Measurements from ENCODE around the gene FAM209A.

The FAM209A gene

DNA sequence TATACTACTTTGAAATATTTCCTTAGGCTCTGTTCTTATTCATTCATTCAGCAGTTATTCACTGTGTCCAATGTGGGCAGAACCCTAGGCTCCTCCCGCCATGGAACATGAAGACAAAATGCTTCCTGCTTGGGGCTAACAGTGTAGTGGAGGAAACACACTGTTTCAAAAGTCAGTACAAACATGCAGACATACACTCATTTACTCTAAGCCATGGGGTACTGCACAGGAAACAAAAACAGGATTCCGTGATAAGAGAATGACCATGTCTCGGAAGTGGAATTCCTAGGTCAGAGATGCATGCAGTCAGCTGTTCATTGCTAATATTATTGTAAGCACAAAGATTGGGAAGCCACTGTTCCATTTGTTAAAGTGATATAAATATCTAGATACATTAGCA lies 18.4 kb upstream of the FAM209A start:
- H3K4me3 ChIP-seq (ENCODE audit: low read length): no peak overlapping the region
- H3K27ac ChIP-seq (ENCODE audit: low read length): no peak overlapping the region
- H3K9ac ChIP-seq (ENCODE audit: low read length): no peak overlapping the region
- H3K4me2 ChIP-seq (ENCODE audit: low read depth, low read length): no peak overlapping the region
- TF ChIP-seq EZH2 (optimal IDR thresholded peaks at IDR 0.05; ENCODE audit: low read depth, low read length): no peak
- TF ChIP-seq EZH2phosphoT487 (IDR thresholded peaks at IDR 0.05; ENCODE audit: low read length): no peak
- TF ChIP-seq, protein P1, sequence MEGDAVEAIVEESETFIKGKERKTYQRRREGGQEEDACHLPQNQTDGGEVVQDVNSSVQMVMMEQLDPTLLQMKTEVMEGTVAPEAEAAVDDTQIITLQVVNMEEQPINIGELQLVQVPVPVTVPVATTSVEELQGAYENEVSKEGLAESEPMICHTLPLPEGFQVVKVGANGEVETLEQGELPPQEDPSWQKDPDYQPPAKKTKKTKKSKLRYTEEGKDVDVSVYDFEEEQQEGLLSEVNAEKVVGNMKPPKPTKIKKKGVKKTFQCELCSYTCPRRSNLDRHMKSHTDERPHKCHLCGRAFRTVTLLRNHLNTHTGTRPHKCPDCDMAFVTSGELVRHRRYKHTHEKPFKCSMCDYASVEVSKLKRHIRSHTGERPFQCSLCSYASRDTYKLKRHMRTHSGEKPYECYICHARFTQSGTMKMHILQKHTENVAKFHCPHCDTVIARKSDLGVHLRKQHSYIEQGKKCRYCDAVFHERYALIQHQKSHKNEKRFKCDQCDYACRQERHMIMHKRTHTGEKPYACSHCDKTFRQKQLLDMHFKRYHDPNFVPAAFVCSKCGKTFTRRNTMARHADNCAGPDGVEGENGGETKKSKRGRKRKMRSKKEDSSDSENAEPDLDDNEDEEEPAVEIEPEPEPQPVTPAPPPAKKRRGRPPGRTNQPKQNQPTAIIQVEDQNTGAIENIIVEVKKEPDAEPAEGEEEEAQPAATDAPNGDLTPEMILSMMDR (IDR thresholded peaks at IDR 0.05; ENCODE audit: low read length): no peak
- no peaks in the 10 kb centered on the region for H3K9me3 ChIP-seq (replicated peaks; ENCODE audit: insufficient read depth, low read length)
- DNase-seq: no peak
- H3K4me1 ChIP-seq (ENCODE audit: low read length): no peaks in the 10 kb centered on the region
- H2AFZ ChIP-seq (ENCODE audit: low read length): no peak overlapping the region
- no peaks in the 10 kb centered on the region for H3K9me2 ChIP-seq (replicated peaks; ENCODE audit: insufficient read depth, low read length)
- peaks cover 7% of the 10 kb centered on the region for H3K79me2 ChIP-seq (ENCODE audit: low read length)
- no peaks in the 10 kb centered on the region for H3K27me3 ChIP-seq (replicated peaks; ENCODE audit: insufficient read depth, low read length)
- no peaks in the 10 kb centered on the region for H3F3A ChIP-seq (ENCODE audit: insufficient read depth, low read length)
- H3K36me3 ChIP-seq (replicated peaks; ENCODE audit: insufficient read depth, low read length): no peaks in the 10 kb centered on the region
- H4K20me1 ChIP-seq (ENCODE audit: insufficient read depth, low read length): no peaks in the 10 kb centered on the region

GRCh38 chr20:56511926-56512325 lies 12.6 kb upstream of the FAM209A start:
- no peaks in the 10 kb centered on the region for H3K27me3 ChIP-seq (replicated peaks; ENCODE audit: insufficient read depth, low read length)
- no peaks in the 10 kb centered on the region for H3F3A ChIP-seq (ENCODE audit: insufficient read depth, low read length)
- no peaks in the 10 kb centered on the region for H4K20me1 ChIP-seq (ENCODE audit: insufficient read depth, low read length)
- H3K4me3 ChIP-seq (ENCODE audit: low read length): no peak overlapping the region
- TF ChIP-seq, protein P1 (IDR thresholded peaks at IDR 0.05; ENCODE audit: low read length): no peak
- TF ChIP-seq EZH2 (optimal IDR thresholded peaks at IDR 0.05; ENCODE audit: low read depth, low read length) (no peak), EZH2phosphoT487 (IDR thresholded peaks at IDR 0.05; ENCODE audit: low read length) (no peak)
- no peaks in the 10 kb centered on the region for H3K4me1 ChIP-seq (ENCODE audit: low read length)
- H3K9ac ChIP-seq (ENCODE audit: low read length): no peak overlapping the region
- 0 out of 2 replicates have a peak, but pooled peaks cover 2% of the 10 kb centered on the region for H3K79me2 ChIP-seq (ENCODE audit: low read length)
- H3K36me3 ChIP-seq (replicated peaks; ENCODE audit: insufficient read depth, low read length): no peaks in the 10 kb centered on the region
- no peaks in the 10 kb centered on the region for H3K9me2 ChIP-seq (replicated peaks; ENCODE audit: insufficient read depth, low read length)
- no peak overlapping the region for H3K27ac ChIP-seq (ENCODE audit: low read length)
- no peak overlapping the region for H3K4me2 ChIP-seq (ENCODE audit: low read depth, low read length)
- DNase-seq: no peak
- no peaks in the 10 kb centered on the region for H3K9me3 ChIP-seq (replicated peaks; ENCODE audit: insufficient read depth, low read length)
- H2AFZ ChIP-seq (ENCODE audit: low read length): no peak overlapping the region

DNA sequence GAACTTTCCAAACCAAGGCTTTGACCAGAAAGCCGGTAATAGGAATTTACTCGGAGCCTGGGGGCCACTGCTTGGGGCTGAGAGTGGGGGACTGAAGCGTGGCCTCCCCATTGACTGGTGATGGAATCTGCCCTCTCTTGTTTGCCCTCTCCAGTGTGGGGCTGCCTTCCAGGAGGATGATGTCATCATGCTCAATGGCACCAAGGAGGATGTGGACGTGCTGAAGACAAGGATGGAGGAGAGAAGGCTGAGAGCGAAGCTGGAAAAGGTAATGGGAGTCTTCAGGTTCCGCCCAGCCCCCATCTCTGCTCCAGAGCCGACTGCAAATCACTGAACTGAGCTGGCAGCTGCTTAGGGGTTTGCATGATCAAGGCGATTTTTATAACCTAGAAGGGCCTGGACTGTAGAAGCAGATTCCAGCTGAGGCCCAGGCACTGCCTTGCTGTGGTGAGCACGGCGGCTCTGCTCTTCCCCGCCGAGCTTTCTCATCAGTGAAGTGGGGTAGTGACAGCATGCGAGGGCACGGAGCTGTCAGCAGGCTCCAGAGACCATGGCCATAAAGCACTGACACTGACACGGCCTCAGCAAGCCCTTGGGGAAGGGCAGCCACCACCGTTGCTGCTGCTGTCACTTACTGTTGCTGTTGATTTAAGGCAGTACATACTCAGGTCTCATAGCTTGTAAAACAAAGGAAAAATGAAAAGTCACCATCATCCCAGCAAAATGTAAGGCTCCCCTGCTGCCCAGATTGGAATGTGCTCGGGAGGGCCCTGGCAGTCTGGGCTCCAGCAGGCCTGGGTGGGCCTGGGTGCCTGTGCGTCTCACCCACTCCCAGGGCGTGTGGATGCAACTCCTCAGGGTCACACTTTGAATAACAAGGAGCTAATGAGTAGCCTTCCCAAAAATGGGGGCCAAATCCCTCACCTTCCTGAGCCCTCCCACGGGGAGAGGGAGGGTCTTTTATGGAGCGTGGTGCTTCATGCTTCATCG lies 11.1 kb upstream of the FAM209A start:
- Histone ChIP-seq H3K9me2 (replicated peaks; ENCODE audit: insufficient read depth, low read length) (no peaks in the 10 kb centered on the region), H4K20me1 (ENCODE audit: insufficient read depth, low read length) (no peaks in the 10 kb centered on the region), H3K79me2 (ENCODE audit: low read length) (no peaks in the 10 kb centered on the region), H2AFZ (ENCODE audit: low read length) (no peak overlapping the region), H3F3A (ENCODE audit: insufficient read depth, low read length) (no peaks in the 10 kb centered on the region), H3K27ac (ENCODE audit: low read length) (no peak overlapping the region), H3K4me2 (ENCODE audit: low read depth, low read length) (no peak overlapping the region), H3K4me1 (ENCODE audit: low read length) (no peaks in the 10 kb centered on the region), H3K4me3 (ENCODE audit: low read length) (no peak overlapping the region), H3K27me3 (replicated peaks; ENCODE audit: insufficient read depth, low read length) (no peaks in the 10 kb centered on the region), H3K36me3 (replicated peaks; ENCODE audit: insufficient read depth, low read length) (peaks cover 4% of the 10 kb centered on the region; the same call in 1 of the 2 replicates), H3K9me3 (replicated peaks; ENCODE audit: insufficient read depth, low read length) (no peaks in the 10 kb centered on the region), H3K9ac (ENCODE audit: low read length) (no peak overlapping the region)
- DNase-seq: no peak
- TF ChIP-seq EZH2 (optimal IDR thresholded peaks at IDR 0.05; ENCODE audit: low read depth, low read length): no peak
- TF ChIP-seq EZH2phosphoT487 (IDR thresholded peaks at IDR 0.05; ENCODE audit: low read length): no peak
- TF ChIP-seq, protein P1 (IDR thresholded peaks at IDR 0.05; ENCODE audit: low read length): no peak
